ENCODE results near the gene DGCR2. TPM values are rescaled to one million over a fixed set of nuclear protein-coding genes. Genes with fewer than 3 reads are reported as not detected.

The DGCR2 gene
- total and polyA plus RNA-seq, 10 of the 15 experiments (the other 5 are each of a cell fraction or from before 2014, with no cell fraction given), result 0.19 to 28.4 (median 16.0) TPM

DNA sequence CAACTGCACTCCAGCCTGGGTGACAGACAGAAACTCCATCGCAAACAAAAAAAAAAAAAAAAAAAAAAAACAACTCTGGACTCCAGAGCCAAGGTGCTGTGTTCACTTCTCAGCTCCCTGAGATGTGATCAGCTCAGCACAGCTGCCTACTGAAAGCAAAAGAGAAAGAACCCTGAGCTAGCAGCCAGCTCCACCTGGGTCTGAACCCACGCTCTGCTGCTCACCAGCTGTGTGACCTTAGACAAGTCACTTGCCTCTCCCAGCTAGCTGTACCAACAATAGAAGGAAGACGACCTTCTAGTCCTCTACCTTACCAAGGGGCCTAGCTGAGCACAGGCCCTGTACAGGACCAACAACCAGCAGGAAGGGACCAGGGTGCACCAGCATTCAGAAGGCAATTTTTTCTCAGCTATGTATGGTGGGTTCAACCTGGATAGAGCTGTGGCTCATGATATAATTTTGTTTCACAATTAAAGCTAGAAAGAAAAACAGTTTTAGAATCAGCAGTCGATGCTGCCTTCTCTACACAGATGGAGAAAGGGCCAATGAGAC lies 3.8 kb downstream of the DGCR2 start:
- peak; percentile 96 for FAIRE-seq
- Histone ChIP-seq H2AFZ (ENCODE audit: control insufficient read depth, low read depth, low read length) (no peak overlapping the region), H3K36me3 (ENCODE audit: control insufficient read depth in 2 of 2, insufficient read depth in 2 of 2, low read length in 1 of 2) (peaks cover 0 to 3% of the 10 kb centered on the region in 2 experiments; a peak in 2 of 4 replicates), H3K27ac (ENCODE audit: control insufficient read depth, insufficient read depth) (peak overlapping the region; percentile 29; the same call in 1 of the 2 replicates), H3K27me3 (replicated peaks in 1 of 2; ENCODE audit: control insufficient read depth in 2 of 2, insufficient read depth in 2 of 2, low read length in 1 of 2) (no peaks in the 10 kb centered on the region), H3K79me2 (ENCODE audit: control insufficient read depth, insufficient read depth, low read length) (peaks cover 76% of the 10 kb centered on the region), H3K4me3 (peak overlapping the region; percentile 29; the same call in 1 of the 2 replicates), H4K20me1 (ENCODE audit: control insufficient read depth, insufficient read depth) (peaks cover 5% of the 10 kb centered on the region), H3K4me2 (ENCODE audit: control insufficient read depth, insufficient read depth) (peak overlapping the region; percentile 85), H3K9me3 (replicated peaks; ENCODE audit: control insufficient read depth, insufficient read depth, low read length) (no peaks in the 10 kb centered on the region), H3K4me1 (ENCODE audit: control insufficient read depth, insufficient read depth, low read length) (peaks cover 24% of the 10 kb centered on the region), H3K9ac (ENCODE audit: control insufficient read depth, insufficient read depth, low read length) (0 out of 2 replicates have a peak overlapping the region, but pooled peaks have one; percentile 11)
- CTCF ChIA-PET, result interaction anchor here (0.6 to 1.6 kb wide), 5 partner anchors 8 to 163 kb away, joined by 3 to 10 read pairs (median 6); partner anchors contain the start of gene ESS2
- peak; percentile 49 for DNase-seq (ENCODE audit: low read depth, low spot score)
- RAD21 ChIA-PET (ENCODE audit: unreplicated experiment), result interaction anchor here (0.6 to 2.2 kb wide), 8 partner anchors 13 to 361 kb away, joined by 3 to 14 read pairs (median 5); partner anchors contain the start of genes CDC45, ESS2 and SLC25A1
- intact Hi-C loops (cut with micrococcal nuclease; ENCODE audit: unreplicated experiment) (no loop called here), in situ Hi-C loops (cut with MboI) (no loop called here)
- POLR2A ChIA-PET, result interaction anchor here (0.6 to 0.9 kb wide), 3 partner anchors 26 to 340 kb away, joined by 3 to 7 read pairs (median 3); partner anchors contain the start of gene ESS2
- BruUV-seq (replicated peaks), result no TSS peak
- 0 out of 2 replicates have a peak, but pooled peaks have one; percentile 23 for TF ChIP-seq ZNF384 (IDR thresholded peaks at IDR 0.05; ENCODE audit: borderline replicate concordance, low read depth, low read length)
- TF ChIP-seq TCF3 (IDR thresholded peaks at IDR 0.05; ENCODE audit: borderline replicate concordance, insufficient read depth, low read depth, low read length), result peak; percentile 85
- TF ChIP-seq, protein P1, sequence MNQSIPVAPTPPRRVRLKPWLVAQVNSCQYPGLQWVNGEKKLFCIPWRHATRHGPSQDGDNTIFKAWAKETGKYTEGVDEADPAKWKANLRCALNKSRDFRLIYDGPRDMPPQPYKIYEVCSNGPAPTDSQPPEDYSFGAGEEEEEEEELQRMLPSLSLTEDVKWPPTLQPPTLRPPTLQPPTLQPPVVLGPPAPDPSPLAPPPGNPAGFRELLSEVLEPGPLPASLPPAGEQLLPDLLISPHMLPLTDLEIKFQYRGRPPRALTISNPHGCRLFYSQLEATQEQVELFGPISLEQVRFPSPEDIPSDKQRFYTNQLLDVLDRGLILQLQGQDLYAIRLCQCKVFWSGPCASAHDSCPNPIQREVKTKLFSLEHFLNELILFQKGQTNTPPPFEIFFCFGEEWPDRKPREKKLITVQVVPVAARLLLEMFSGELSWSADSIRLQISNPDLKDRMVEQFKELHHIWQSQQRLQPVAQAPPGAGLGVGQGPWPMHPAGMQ (IDR thresholded peaks at IDR 0.05; ENCODE audit: borderline replicate concordance), result no peak
- no peak for TF ChIP-seq POLR2AphosphoS2 (IDR thresholded peaks at IDR 0.05; ENCODE audit: low read depth, low read length)
- TF ChIP-seq RB1 (IDR thresholded peaks at IDR 0.05; ENCODE audit: borderline replicate concordance), result no peak
- TF ChIP-seq ASH2L (IDR thresholded peaks at IDR 0.05; ENCODE audit: borderline replicate concordance, low read depth), result no peak
- peak; percentile 95 for TF ChIP-seq PAX5 (IDR thresholded peaks at IDR 0.05; ENCODE audit: borderline replicate concordance, low read depth, low read length)
- TF ChIP-seq TCF12 (IDR thresholded peaks at IDR 0.05; ENCODE audit: low read depth, low read length), result peak; percentile 92
- no peak for TF ChIP-seq YY1 (IDR thresholded peaks at IDR 0.05; ENCODE audit: low read depth, low read length)
- peak; percentile 58 for ATAC-seq
- SMC1A ChIA-PET (ENCODE audit: uncharacterized antibody, unreplicated experiment), result interaction anchor here (0.7 to 2.2 kb wide), 6 partner anchors 9 to 356 kb away, joined by 3 to 14 read pairs (median 6); partner anchors contain the start of gene ESS2
- WGBS (ENCODE audit: insufficient coverage, insufficient replicate concordance, low lambda C conversion rate, missing lambda C conversion rate), result 16% methylated on average over 3 of the region's 4 CpGs
